Osteoblast (primary cell): ENCODE results near the gene MYCN. TPM values are rescaled to one million over a fixed set of nuclear protein-coding genes. Genes with fewer than 3 reads are reported as not detected.

ENCODE experiments used
- DNase-seq: peaks from one replicate; pipeline ENCODE4 v3.0.0; 2011; ENCODE audit warnings: low spot score, mixed read lengths; ENCODE audit not compliant: insufficient read length; ENCODE audit errors: missing footprints
- H2AFZ ChIP-seq: 2 replicates; pipeline ENCODE4 v1.6.0; 2011; ENCODE audit warnings: mild to moderate bottlenecking, low read length
- H3K27ac ChIP-seq: 2 replicates; pipeline ENCODE4 v1.5.1; 2011; ENCODE audit warnings: mild to moderate bottlenecking, low read depth, low read length, moderate library complexity
- H3K27me3 ChIP-seq: 2 replicates; pipeline ENCODE4 v1.6.0; 2012; ENCODE audit warnings: mild to moderate bottlenecking, control low read depth, inconsistent platforms, low read length, moderate library complexity; ENCODE audit not compliant: insufficient read depth
- H3K36me3 ChIP-seq: 2 replicates; pipeline ENCODE4 v1.5.1; 2011; ENCODE audit warnings: mild to moderate bottlenecking, low read length, control low read depth, moderate library complexity; ENCODE audit not compliant: insufficient read depth
- H3K4me1 ChIP-seq: 2 replicates; pipeline ENCODE4 v1.5.1; 2011; ENCODE audit warnings: mild to moderate bottlenecking, low read length, control low read depth, moderate library complexity; ENCODE audit not compliant: insufficient read depth
- H3K4me2 ChIP-seq: 2 replicates; pipeline ENCODE4 v1.6.0; 2011; ENCODE audit warnings: mild to moderate bottlenecking, low read length; ENCODE audit not compliant: insufficient read depth
- H3K4me3 ChIP-seq: fragments of 200-600 bp; sonication (generic); 3 replicates; pipeline ENCODE4 v1.5.1; 2012; ENCODE audit warnings: mild to moderate bottlenecking, low read length, inconsistent platforms; ENCODE audit not compliant: insufficient read depth
- H3K79me2 ChIP-seq: 2 replicates; pipeline ENCODE4 v1.6.0; 2012; ENCODE audit warnings: mild to moderate bottlenecking, low read length, control low read depth, inconsistent platforms; ENCODE audit not compliant: insufficient read depth
- H3K9me3 ChIP-seq: 2 replicates; pipeline ENCODE4 v1.5.1; 2011; ENCODE audit warnings: low read depth, low read length, control low read depth
- H4K20me1 ChIP-seq: 2 replicates; pipeline ENCODE4 v1.6.0; 2012; ENCODE audit warnings: mild to moderate bottlenecking, low read length, control low read depth; ENCODE audit not compliant: insufficient read depth
- CTCF ChIP-seq: IDR thresholded peaks from 2 replicates; pipeline ENCODE4 v1.5.1; 2011; ENCODE audit warnings: mild to moderate bottlenecking, low read depth, low read length, moderate library complexity; ENCODE audit errors: extremely low read depth
- total RNA-seq: library from RNA; depleted of rRNA; stranded (reverse); fragments of >200 nt; gene quantifications from 2 replicates; pipeline ENCODE4 v1.2.3, GENCODE V29; 2012

The MYCN gene
- total RNA-seq, 1 donor, result not detected

GRCh38 chr2:15971351-15971750 lies 31.0 kb downstream of the MYCN start:
- DNase-seq, result no peak
- no peak overlapping the region for H2AFZ ChIP-seq
- H4K20me1 ChIP-seq, result no peaks in the 10 kb centered on the region
- no peaks in the 10 kb centered on the region for H3K27me3 ChIP-seq
- TF ChIP-seq CTCF, result no peak
- H3K79me2 ChIP-seq, result no peaks in the 10 kb centered on the region
- no peak overlapping the region for H3K4me2 ChIP-seq
- no peaks in the 10 kb centered on the region for H3K9me3 ChIP-seq
- no peaks in the 10 kb centered on the region for H3K36me3 ChIP-seq
- no peak overlapping the region for H3K4me3 ChIP-seq
- no peak overlapping the region for H3K27ac ChIP-seq
- H3K4me1 ChIP-seq, result no peaks in the 10 kb centered on the region

GRCh38 chr2:15971831-15972522 lies 31.6 kb downstream of the MYCN start:
- no peaks in the 10 kb centered on the region for H3K4me1 ChIP-seq
- no peaks in the 10 kb centered on the region for H3K9me3 ChIP-seq
- TF ChIP-seq CTCF, result no peak
- H3K27me3 ChIP-seq, result no peaks in the 10 kb centered on the region
- H3K4me3 ChIP-seq, result no peak overlapping the region
- H4K20me1 ChIP-seq, result no peaks in the 10 kb centered on the region
- no peak overlapping the region for H3K27ac ChIP-seq
- no peaks in the 10 kb centered on the region for H3K79me2 ChIP-seq
- H3K4me2 ChIP-seq, result no peak overlapping the region
- no peaks in the 10 kb centered on the region for H3K36me3 ChIP-seq
- DNase-seq, result no peak
- no peak overlapping the region for H2AFZ ChIP-seq

- Histone ChIP-seq H2AFZ (no peak overlapping the region), H3K27me3 (no peaks in the 10 kb centered on the region), H4K20me1 (no peaks in the 10 kb centered on the region), H3K27ac (no peak overlapping the region), H3K4me1 (no peaks in the 10 kb centered on the region), H3K36me3 (no peaks in the 10 kb centered on the region), H3K79me2 (no peaks in the 10 kb centered on the region), H3K4me3 (no peak overlapping the region), H3K4me2 (no peak overlapping the region), H3K9me3 (no peaks in the 10 kb centered on the region)
- DNase-seq, result no peak
- TF ChIP-seq CTCF, result no peak
Observed at GRCh38 chr2:15973481-15974401, 33.4 kb downstream of the MYCN start.
